ENCODE data around the gene PLET1. TPM values are rescaled to one million over a fixed set of nuclear protein-coding genes. Genes with fewer than 3 reads are reported as not detected.

The PLET1 gene
- total and polyA plus RNA-seq, 2 of the 8 experiments (the other 6 are each of a cell fraction or from before 2014, with no cell fraction given): not detected

DNA sequence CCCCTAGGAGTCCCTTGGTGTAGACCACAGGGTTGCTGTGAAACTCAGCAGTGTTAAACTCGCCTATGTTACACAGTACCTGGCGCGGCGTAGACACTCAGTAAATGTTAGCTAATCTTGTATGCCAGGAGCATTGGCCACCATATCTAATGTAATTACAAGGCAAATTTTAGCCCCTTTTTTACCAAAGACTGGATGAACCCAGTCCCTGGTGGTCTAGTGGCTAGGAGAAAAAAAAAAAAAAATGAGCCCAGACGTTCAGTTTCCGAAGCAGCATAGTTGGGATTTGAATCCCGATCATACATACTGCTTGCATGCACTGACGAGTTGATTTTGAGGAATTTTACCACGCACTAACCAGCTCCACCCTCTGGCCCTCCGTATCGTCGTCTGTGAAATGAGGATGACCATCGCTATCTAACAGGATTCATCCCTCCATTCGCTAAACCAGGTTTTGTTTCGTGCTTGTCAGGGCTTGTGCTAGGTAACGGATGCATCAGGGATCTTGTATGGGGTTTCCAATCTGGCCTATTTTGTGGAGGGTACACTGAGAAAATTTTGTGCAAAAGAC, 33.7 kb downstream of the PLET1 start:
- H3K36me3 ChIP-seq (ENCODE audit: control insufficient read depth in 2 of 4, insufficient read depth in 4 of 4, low read length in 3 of 4): peaks cover 0 to 26% (median 9%) of the 10 kb centered on the region in 4 experiments; a peak in 4 of 8 replicates
- peak overlapping the region; percentile 67 to 90 (median 86) for H3K9ac ChIP-seq (replicated peaks in 1 of 4; ENCODE audit: extremely low read depth in 1 of 4, low read depth in 3 of 4, low read length in 3 of 4)
- ChIA-PET POLR2A (ENCODE audit: partially characterized antibody) (interaction anchor here (0.6 to 1.3 kb wide), 4 partner anchors 10 to 58 kb away, joined by 3 to 4 read pairs (median 3); no protein-coding TSS in a partner anchor), CTCF (ENCODE audit: partially characterized antibody) (interaction anchor here (0.7 to 2.3 kb wide), 5 partner anchors 37 to 1063 kb away, joined by 3 to 15 read pairs (median 5); no protein-coding TSS in a partner anchor)
- no peak overlapping the region; the same call in 1 of the 2 replicates for H4K8ac ChIP-seq (ENCODE audit: extremely low read depth, insufficient read depth, low read length)
- peaks cover 0 to 22% of the 10 kb centered on the region in 2 experiments; a peak in 2 of 4 replicates for H3K79me2 ChIP-seq (ENCODE audit: control insufficient read depth in 1 of 2, insufficient read depth in 2 of 2, low read length in 2 of 2)
- peak overlapping the region; percentile 62 for H4K5ac ChIP-seq (ENCODE audit: insufficient read length, low read depth, low read length)
- no peaks in the 10 kb centered on the region for H3K9me3 ChIP-seq (ENCODE audit: insufficient read depth in 2 of 2, low read depth in 1 of 2, low read length in 1 of 2)
- no peaks in the 10 kb centered on the region for H4K20me1 ChIP-seq (replicated peaks in 1 of 2; ENCODE audit: control insufficient read depth in 1 of 2, insufficient read depth in 2 of 2, low read length in 2 of 2)
- peaks cover 8% of the 10 kb centered on the region for H3K23me2 ChIP-seq (ENCODE audit: low read depth, low read length)
- H3K4ac ChIP-seq (replicated peaks; ENCODE audit: insufficient read length, low read depth, low read length): peak overlapping the region; percentile 91
- 0 out of 7 replicates have a peak, but pooled peaks cover 0 to 4% (median under 1%) of the 10 kb centered on the region in 4 experiments for H3K27me3 ChIP-seq (replicated peaks in 1 of 4; ENCODE audit: control insufficient read depth in 3 of 4, extremely low read depth in 1 of 4, insufficient read depth in 3 of 4, low read length in 3 of 4)
- no peak overlapping the region for H2BK15ac ChIP-seq (ENCODE audit: low read length)
- peak overlapping the region; percentile 87 for H3K18ac ChIP-seq (ENCODE audit: extremely low read depth, low read length)
- FAIRE-seq (no peak), DNase-seq (ENCODE audit: low read depth in 1 of 2, low spot score in 2 of 2) (no peak)
- H3K79me1 ChIP-seq (ENCODE audit: low read depth, low read length): no peaks in the 10 kb centered on the region; the same call in 1 of the 2 replicates
- no peak overlapping the region for H2AK5ac ChIP-seq (ENCODE audit: low read depth, low read length)
- WGBS, 2 experiments (ENCODE audit: extremely low coverage in 1 of 2, insufficient coverage in 1 of 2, insufficient read length in 1 of 2, insufficient replicate concordance in 2 of 2, low coverage in 1 of 2, low lambda C conversion rate in 2 of 2, missing lambda C conversion rate in 1 of 2): 18% methylated on average over 16 of the region's 16 CpGs; no CpG with 5 or more reads in 1 of the 2 experiments
- no peak overlapping the region for H3K23ac ChIP-seq (ENCODE audit: insufficient read length)
- H3K14ac ChIP-seq (ENCODE audit: insufficient read length): no peak overlapping the region
- no peak overlapping the region for H2BK120ac ChIP-seq (replicated peaks; ENCODE audit: low read depth, low read length)
- H2BK5ac ChIP-seq (ENCODE audit: low read depth, low read length): peak overlapping the region; percentile 99; the same call in 1 of the 2 replicates
- peak overlapping the region; percentile 90 to 98 for H3K4me2 ChIP-seq (ENCODE audit: insufficient read depth in 1 of 2, low read depth in 2 of 2, low read length in 2 of 2)
- H2AFZ ChIP-seq (ENCODE audit: low read length): peak overlapping the region; percentile 76; the same call in 1 of the 2 replicates
- H2BK20ac ChIP-seq (ENCODE audit: low read length): no peak overlapping the region
- peak overlapping the region; percentile 63 for H3K56ac ChIP-seq (replicated peaks; ENCODE audit: insufficient read length, low read depth, low read length)
- peak overlapping the region; percentile 18 for H4K91ac ChIP-seq (replicated peaks; ENCODE audit: insufficient read length, low read length)
- no peak overlapping the region for H2BK12ac ChIP-seq (ENCODE audit: low read depth, low read length)
- H3K4me3 ChIP-seq (ENCODE audit: extremely low read depth in 1 of 4, insufficient read depth in 2 of 4, low read depth in 3 of 4, low read length in 4 of 4): peak overlapping the region; percentile 79 to 89 (median 86)
- H3K27ac ChIP-seq (ENCODE audit: low read depth, low read length): peak overlapping the region; percentile 91; the same call in 1 of the 2 replicates
- no peaks in the 10 kb centered on the region; a peak in 1 of 7 replicates for H3K4me1 ChIP-seq (replicated peaks in 1 of 4; ENCODE audit: control insufficient read depth in 3 of 4, insufficient read depth in 4 of 4, low read length in 3 of 4)
- peak in 1 of 2 experiments; percentile 17; a peak in 1 of 3 replicates for TF ChIP-seq POLR2A (IDR thresholded peaks at IDR 0.05; ENCODE audit: control extremely low read depth in 1 of 2, low read depth in 2 of 2, low read length in 2 of 2)
- TF ChIP-seq POU5F1 (IDR thresholded peaks at IDR 0.05; ENCODE audit: low read depth, low read length): no peak
- no peak for TF ChIP-seq CBX8 (IDR thresholded peaks at IDR 0.05; ENCODE audit: borderline replicate concordance, low read depth, low read length)
- TF ChIP-seq SIX5 (IDR thresholded peaks at IDR 0.05; ENCODE audit: low read depth, low read length): no peak
